HG03565 (cell line): ENCODE results near the gene KIF1A.
"Not testable (repeated sequence)": the region's sequence is repeated elsewhere in the genome, so short reads cannot be mapped to it uniquely, and the experiment has no call there.

Experiments
- ATAC-seq: cut with Tn5 transposase; IDR thresholded peaks from one replicate; pipeline ENCODE4 v1.9.1; 2021; ENCODE audit warnings: mild to moderate bottlenecking, moderate library complexity; ENCODE audit not compliant: unreplicated experiment

Gene KIF1A

DNA sequence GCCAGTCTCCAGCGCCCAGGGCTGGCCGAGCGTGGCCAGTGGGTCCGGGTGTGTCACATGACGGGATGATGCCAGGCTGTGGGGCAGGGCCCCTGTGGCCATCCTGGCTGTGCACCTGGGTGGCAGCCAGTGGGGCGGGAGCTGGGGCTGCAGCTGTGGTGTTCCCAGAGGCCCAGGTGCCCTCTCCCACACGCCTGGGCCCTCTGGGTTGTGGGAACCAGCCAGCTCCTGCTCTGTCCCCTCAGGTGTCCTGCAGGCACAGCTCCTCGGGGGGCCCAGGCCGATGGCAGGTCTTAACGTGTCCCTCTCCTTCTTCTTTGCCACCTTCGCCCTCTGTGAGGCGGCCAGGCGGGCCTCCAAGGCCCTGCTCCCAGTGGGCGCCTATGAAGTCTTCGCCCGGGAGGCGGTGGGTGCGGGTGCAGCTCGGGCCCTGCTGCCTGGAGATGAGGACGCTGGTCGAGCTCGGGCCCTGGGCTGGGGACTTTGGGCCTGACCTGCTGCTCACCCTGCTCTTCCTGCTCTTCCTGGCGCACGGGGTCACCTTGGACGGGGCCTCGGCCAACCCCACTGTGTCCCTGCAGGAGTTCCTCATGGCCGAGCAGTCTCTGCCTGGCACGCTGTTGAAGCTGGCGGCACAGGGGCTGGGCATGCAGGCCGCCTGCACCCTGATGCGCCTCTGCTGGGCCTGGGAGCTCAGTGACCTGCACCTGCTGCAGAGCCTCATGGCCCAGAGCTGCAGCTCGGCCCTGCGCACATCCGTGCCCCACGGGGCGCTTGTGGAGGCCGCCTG is 128.2 kb downstream of the KIF1A start, which contains the start of gene AQP12A:
TSS of gene AQP12A (plus strand) at position 236 of the 790 bp plus-strand sequence. CDS start at position 284, 48 bp downstream.
- not testable (repeated sequence) for ATAC-seq

DNA sequence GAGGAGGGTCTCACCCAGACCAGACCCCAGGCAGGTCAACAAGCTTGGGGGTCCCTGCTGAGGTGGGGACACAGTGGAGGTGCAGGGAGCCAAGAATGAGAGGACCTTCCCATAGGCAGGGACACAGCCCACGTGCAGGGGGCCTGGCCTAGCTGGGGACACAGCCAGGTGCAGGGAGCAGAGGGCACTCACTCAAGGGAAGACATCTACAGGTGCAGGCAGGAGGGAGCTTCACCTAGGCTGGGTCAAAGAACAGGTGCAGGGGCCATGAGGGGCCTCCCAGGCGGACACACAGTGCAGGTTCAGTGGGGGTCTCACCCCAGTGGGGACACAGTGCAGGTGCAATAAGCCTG is 129.0 kb downstream of the KIF1A start:
- ATAC-seq: not testable (repeated sequence)

DNA sequence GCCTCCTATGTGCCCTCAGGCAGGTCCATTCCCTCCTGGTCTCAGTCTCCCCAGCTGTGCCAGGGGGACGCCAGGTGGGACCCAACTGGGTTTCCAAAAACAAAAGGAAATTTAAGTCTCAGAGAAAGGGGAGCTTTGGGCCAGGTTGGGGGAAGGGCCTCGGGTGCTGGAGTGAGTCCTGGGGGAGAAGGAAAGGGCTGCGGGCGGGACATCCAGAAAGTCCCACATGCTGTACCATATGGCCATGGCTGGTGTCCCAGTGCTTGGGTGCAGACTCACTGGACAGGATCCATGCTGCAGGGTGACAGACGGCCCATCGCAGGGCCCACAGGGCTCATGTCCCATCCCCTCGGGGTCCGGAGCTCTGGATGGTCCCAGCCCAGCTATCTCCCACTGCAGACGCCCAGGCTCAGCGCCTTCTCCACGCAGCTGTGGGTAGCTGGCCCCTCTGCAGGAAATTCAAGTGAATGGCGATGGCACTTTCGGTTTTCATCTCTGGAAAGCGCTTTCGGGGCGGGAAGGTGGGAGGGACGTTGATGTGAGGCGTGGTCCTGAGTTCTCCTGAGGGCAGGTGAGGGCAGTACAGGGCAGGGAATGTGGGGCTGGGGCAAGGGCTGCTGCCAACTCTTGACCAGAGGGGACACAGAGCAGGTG is 129.5 kb downstream of the KIF1A start:
- not testable (repeated sequence) for ATAC-seq

DNA sequence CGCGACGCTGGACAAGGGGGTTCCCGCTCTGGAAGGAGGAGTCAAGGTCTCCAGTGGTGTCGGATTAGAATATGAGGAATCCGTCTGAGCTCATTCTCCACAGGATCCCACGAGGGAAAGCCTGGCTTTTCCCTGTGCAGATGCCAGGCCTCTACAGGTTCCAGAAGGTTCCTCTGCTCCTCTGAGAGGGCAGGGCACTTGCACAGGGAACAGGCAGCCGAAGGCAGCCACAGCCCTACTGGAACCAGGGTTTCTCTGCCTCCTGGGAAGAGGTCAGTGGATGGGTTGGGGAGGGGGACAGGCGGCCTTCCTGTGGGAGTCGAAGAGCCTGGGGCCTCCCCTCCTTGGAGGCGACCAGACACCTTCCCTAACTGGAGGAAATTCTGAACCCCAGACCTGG is 130.0 kb downstream of the KIF1A start:
- no peak for ATAC-seq

DNA sequence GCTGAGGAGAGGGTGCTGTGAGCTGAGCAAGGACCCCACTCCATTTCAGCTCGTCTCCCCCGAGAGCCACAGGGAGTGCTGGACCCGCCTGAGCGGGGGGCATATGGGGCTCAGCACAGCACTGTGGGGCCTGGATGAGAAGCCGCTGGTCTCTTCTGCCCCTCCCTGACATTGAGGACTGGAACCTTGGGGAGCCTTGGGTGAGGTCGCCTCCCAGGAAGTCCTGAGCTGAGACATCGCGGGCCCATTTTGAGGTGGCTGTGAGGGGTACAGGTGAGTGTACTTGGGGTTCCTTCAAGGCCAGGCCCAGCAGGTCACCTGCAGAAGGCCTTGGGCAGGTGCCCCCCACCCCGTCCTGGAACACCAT is 131.5 kb downstream of the KIF1A start:
- no peak for ATAC-seq

DNA sequence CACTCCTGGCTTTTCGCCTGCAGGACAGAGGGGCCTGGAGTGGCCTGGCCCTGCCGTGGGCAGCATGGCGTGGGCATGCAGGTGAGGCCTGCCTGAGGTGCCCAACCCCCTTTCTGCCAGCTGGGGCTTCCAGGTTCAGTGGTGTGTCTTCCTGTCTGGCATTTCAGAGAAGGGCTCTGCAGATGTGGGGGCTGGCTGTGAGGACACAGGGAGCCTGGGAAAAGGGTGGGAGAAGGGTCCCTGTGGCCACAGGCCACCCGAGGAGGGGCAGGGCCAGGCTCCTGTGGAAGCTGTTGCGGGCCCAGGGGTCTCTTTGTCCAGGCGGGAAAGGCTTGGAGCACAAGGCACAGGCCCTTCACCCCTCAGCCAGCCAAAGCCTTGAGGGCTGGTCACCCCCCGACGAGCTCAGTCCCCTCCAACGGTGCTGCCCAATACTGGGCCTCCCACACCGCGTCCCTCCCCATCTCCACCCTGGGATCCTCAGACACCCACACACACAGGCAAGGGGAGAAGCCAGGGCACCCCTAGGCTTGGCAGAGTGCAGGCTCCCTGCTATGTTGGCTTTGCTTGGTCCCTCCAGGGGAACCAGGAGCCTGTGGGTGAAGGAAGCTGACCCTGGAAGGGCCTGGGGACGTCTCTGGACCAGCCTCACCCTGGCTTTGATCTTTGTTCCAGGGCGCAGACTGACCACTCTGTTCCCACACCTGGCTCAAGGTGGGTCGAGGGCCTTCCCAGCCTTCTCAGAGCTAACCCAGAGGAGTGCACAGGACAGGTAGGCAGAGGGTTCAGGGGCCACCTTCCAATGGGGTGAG is 132.1 kb downstream of the KIF1A start:
- ATAC-seq: no peak

DNA sequence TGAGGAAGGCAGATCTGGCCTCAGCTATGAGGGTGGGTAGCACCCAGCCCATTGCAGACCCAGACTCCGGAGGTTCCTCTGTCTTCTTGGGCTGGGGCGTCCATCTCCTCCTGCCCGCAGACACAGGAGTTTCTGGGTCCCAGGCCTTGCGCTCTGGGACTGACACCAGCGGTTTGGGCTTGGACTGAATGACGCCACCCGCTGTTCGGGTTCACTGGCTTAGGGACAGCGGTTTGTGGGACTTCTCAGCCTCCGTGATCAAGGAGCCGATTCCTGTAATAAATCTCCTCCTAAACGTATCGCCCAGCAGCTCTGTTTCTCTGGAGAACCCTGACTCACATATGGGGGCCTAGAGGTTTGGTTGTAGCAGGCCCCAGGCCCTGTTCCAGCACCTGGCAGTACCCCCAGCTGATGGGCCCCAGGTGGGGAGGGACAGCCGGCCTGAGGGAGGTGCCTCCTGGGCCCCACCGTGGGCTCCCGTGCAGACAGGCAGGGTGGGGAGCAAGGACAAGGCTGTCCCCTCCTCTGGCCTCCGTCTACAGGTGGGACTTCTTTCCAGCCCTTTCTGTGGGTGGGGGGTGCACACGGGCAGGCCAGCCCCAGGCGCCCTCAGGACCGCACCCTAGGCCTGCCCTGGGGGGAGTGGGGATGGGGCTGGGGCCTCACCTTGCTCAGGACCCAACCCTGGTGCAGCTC is 132.8 kb downstream of the KIF1A start:
- ATAC-seq: no peak

DNA sequence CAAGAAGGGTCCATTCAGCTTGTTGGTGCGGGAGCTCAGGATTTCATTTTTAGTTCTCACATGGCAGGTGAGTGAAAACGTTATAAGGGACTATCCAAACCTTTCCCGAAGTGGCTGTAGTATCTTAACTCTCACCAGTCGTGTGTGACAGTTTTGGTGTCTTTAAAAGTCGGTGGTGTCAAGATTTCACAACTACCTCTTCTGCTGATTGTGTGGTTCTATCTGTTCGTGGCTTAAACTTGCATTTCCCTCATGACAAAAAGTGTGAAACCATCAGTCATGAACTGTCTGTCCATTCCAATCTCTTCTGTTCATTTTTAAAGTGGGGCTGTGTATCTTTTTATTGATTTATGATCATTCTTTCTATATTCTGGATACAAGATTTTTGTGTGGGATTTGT is 133.6 kb downstream of the KIF1A start:
- no peak for ATAC-seq

DNA sequence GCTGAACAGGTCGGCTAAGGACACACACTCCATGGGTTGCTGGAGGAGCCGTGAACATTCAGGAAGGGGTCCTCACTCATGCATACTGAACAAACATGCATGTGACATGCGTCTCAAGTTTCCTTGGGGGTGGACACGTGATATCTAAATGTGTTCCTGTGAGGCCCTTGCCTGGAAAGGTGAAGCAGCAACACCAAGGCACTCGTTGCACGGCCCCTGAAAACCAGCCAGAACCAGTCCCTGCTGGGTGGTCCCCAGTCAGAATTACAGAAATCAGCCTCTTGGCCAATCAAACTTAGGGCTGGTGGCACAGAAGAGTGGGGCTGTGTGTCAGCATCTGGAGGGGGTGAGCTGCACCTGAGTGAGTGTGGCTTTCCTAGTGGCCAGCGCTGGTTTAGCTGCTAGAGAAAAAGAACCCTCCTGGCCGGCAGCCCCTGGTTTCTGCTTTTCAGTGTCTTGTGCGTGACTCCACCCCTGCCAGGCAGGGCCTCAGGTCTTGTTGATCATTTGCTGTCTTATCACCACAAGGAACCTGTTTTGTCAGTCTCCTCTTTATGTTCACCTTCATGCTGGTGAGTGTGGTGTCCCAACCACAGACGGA is 134.1 kb downstream of the KIF1A start:
- ATAC-seq: no peak

DNA sequence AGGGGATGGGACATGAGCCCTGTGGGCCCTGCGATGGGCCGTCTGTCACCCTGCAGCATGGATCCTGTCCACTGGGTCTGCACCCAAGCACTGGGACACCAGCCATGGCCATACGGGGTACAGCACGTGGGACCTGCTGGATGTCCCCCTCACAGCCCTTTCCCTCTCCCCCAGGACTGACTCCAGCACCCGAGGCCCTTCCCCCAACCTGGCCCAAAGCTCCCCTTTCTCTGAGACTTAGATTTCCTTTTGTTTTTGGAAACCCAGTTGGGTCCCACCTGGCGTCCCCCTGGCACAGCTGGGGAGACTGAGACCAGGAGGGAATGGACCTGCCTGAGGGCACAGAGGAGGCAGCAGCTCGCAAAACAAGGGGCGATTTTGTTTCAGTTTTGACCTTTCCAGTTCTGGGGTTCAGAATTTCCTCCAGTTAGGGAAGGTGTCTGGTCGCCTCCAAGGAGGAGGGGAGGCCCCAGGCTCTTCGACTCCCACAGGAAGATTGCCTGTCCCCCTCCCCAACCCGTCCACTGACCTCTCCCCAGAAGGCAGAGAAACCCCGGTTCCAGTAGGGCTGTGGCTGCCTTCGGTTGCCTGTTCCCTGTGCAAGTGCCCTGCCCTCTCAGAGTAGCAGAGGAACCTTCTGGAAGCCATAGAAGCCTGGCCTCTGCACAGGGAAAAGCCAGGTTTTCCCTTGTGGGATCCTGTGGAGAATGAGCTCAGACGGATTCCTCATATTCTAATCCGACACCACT is 135.9 kb downstream of the KIF1A start:
- not testable (repeated sequence) for ATAC-seq

DNA sequence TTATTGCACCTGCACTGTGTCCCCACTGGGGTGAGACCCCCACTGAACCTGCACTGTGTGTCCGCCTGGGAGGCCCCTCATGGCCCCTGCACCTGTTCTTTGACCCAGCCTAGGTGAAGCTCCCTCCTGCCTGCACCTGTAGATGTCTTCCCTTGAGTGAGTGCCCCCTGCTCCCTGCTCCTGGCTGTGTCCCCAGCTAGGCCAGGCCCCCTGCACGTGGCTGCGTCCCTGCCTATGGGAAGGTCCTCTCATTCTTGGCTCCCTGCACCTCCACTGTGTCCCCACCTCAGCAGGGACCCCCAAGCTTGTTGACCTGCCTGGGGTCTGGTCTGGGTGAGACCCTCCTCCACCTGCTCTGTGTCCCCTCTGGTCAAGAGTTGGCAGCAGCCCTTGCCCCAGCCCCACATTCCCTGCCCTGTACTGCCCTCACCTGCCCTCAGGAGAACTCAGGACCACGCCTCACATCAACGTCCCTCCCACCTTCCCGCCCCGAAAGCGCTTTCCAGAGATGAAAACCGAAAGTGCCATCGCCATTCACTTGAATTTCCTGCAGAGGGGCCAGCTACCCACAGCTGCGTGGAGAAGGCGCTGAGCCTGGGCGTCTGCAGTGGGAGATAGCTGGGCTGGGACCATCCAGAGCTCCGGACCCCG is 136.6 kb downstream of the KIF1A start:
- ATAC-seq: not testable (repeated sequence)

DNA sequence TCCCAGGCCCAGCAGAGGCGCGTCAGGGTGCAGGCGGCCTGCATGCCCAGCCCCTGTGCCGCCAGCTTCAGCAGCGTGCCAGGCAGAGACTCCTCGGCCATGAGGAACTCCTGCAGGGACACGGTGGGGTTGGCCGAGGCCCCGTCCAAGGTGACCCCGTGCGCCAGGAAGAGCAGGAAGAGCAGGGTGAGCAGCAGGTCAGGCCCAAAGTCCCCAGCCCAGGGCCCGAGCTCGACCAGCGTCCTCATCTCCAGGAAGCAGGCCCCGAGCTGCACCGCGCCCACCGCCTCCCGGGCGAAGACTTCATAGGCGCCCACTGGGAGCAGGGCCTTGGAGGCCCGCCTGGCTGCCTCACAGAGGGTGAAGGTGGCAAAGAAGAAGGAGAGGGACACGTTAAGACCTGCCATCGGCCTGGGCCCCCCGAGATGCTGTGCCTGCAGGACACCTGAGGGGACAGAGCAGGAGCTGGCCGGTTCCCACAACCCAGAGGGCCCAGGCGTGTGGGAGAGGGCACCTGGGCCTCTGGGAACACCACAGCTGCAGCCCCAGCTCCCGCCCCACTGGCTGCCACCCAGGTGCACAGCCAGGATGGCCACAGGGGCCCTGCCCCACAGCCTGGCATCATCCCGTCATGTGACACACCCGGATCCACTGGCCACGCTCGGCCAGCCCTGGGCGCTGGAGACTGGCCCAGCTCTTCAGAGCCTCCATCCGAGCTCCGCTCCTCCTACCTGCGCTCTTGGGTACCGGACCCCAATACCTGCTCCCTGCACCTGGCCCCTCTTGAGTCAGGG is 137.4 kb downstream of the KIF1A start, which contains the start of gene AQP12B:
TSS of gene AQP12B (minus strand) at position 455 of the 794 bp plus-strand sequence. CDS start at position 407, 48 bp downstream.
- not testable (repeated sequence) for ATAC-seq

DNA sequence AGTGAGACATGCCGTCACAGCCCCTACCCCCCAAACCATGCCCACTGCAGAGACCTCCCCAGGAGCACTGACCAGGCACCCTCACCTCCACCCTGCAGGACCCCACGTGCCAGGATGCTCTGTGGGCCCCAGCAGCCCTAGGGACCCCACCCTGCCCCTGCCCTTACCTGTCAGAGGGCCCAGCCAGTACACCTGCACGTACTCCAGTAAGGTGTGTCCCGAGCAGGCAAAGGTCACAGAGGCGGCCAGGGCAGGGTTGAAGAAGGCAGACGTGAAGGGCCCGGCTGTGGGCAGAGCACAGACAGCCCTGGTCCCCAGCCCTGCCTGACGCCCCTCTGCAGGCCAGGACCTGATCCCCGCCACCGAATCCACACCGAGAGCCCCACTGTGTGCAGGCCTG is 139.8 kb downstream of the KIF1A start:
- not testable (repeated sequence) for ATAC-seq

DNA sequence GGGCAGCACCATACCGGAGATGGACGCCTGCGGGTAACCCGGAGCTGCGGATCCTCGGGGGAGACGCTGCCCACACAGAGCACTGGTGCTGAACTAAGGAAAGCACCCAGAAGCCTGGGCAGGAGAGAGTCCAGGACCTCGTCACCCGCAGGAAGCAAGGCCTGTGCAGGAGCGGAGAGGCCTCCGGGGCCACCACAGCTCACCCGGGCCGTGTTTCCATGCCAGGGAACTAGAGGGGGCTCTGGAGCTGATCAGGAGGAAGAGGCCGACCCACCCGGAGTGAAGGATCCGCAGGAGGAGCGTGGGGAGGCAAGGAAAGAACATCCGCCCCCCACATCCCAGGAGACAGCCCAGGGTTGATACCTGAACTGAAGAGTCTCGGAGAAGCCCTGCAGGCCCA is 141.1 kb downstream of the KIF1A start:
- ATAC-seq: not testable (repeated sequence)

DNA sequence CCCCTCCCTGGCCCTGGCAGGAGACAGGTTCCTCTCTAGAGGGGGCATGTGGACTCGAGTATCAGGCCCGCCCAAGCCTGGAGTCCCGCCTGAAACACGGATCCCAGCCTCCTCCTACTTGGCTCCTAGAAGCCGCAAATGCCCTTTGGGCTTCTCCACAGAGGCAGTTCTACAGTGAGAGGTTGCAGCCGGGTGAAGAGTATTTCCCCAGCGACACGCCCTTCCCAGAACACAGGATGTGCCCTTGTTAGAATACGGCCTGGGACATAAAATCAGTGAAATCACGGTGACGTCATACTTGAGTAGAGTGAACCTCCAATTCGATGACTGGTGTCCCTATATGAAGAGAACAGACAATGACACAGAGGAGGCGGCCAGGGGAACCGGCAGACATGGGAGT is 142.0 kb downstream of the KIF1A start:
- not testable (repeated sequence) for ATAC-seq

DNA sequence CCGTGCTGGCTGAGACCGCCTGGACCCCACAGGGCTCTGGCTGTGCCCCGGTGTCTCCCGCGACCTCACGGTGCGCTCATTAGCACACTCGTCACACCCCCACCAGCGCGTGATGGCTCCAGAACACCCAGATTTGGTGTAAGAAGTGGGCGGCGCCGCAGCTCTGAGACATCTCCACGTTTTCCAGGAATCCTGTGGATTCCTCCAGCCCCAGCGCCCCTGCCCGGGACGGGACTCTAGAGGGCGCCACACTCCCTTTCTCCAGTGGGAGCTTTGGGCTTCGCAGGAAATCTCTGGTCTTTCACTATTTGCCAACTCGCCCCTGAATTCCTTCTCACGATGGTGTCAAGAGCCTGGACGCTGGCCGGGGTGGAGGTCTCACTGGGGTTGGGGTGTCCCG is 144.7 kb downstream of the KIF1A start:
- ATAC-seq: not testable (repeated sequence)

DNA sequence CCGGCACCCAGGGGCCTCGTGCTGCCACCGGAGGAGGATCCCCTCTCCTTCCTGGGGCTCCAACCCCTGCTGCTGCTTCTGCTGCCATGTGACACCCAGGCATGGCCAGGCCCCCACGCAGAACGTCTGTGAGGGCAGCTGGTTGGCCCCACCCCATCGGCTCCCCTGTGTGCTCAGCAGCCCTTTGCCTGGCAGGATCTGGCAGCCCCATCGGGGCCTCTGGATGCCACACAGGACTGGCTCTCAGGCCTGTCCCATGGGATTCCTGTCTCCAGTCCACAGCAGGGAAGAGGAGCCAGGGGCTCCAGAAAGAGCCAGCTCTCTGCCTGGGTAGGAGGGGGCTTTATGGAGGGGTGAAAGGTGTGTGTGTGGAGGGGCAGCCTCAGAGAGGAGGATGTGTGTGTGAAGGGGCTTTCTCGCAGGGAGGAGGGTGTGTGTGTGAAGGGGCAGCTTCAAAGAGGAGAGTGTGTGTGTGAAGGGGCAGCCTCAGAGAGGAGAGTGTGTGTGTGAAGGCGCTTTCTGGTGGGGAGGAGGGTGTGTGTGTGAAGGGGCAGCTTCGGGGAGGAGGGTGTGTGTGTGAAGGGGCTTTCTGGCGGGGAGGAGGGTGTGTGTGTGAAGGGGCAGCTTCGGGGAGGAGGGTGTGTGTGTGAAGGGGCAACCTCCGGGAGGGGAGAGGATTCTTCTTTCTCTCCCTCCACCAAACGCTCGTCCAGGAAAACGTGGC is 145.4 kb downstream of the KIF1A start:
- not testable (repeated sequence) for ATAC-seq

DNA sequence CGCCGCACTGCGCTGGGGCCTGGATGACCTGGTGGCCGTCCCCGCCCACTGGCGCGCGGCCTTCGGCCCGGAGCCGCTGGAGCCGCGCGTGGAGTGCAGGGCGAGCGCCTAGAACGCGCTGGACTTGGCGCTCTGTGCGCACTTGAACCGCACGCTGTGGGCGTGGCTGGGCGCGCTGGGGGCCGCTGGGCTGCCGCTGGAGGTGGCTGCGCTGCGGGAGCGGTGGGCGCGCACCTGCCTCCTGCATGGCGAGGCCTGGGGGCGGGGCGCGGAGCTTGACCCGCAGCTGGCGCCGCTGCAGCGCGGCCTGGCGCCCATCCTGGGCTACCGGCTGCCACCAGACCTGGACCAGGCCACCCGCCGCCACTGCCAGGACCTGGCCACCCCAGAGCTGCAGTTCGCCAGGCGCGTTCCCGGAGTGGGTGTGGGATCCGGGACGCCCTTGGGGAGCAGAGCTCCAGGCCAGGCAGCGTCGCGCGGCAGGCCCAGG is 147.3 kb downstream of the KIF1A start:
- no peak for ATAC-seq
